ENCODE measurements around the gene KRTAP4-4. TPM values are rescaled to one million over a fixed set of nuclear protein-coding genes. Genes with fewer than 3 reads are reported as not detected.

KRTAP4-4 gene
- total and polyA plus RNA-seq, 2 of the 4 experiments (the other 2 are of a cell fraction), result not detected

GRCh38 chr17:41177727-41178271 lies 17.3 kb upstream of the KRTAP4-4 start, which contains the start of gene KRTAP4-2:
Gene KRTAP4-2 (minus strand): TSS chr17:41178221. CDS start chr17:41178164, 57 bp downstream.
- 92% methylated on average over 2 of the region's 7 CpGs; no CpG with 5 or more reads in 1 of the 2 experiments for WGBS, 2 experiments (ENCODE audit: extremely low coverage in 2 of 2, insufficient read length in 1 of 2)
- H3K4ac ChIP-seq (ENCODE audit: low read depth, low read length), result peak within 1 kb of the TSS; percentile 57; the same call in 1 of the 2 replicates
- dilution Hi-C loops (cut with HindIII; ENCODE audit: low sequenced_read_pairs, unreplicated experiment) (no loop called here), in situ Hi-C loops (cut with MboI; ENCODE audit: low sequenced_read_pairs) (no loop called here), intact Hi-C loops (cut with micrococcal nuclease) (no loop called here)
- H4K20me1 ChIP-seq (ENCODE audit: insufficient read depth, low read length), result no peaks in the 10 kb centered on the region
- H4K91ac ChIP-seq (ENCODE audit: insufficient read depth, low read depth, low read length), result no peak within 1 kb of the TSS
- no peak for TF ChIP-seq SMC3 (IDR thresholded peaks at IDR 0.05; ENCODE audit: low read depth, low read length)
- TF ChIP-seq ELK1 (IDR thresholded peaks at IDR 0.05; ENCODE audit: borderline replicate concordance, low read depth, low read length), result no peak
- TF ChIP-seq BHLHE40 (IDR thresholded peaks at IDR 0.05; ENCODE audit: low read depth, low read length), result no peak
- no peak for TF ChIP-seq MAZ (IDR thresholded peaks at IDR 0.05; ENCODE audit: borderline replicate concordance, low read depth, low read length)
- TF ChIP-seq RAD21 (IDR thresholded peaks at IDR 0.05; ENCODE audit: low read length), result no peak
- no peak for TF ChIP-seq POLR2A (IDR thresholded peaks at IDR 0.05; ENCODE audit: low read depth, low read length)
- no peak for TF ChIP-seq FOS (IDR thresholded peaks at IDR 0.05; ENCODE audit: low read depth, low read length)
- TF ChIP-seq CHD1 (IDR thresholded peaks at IDR 0.05; ENCODE audit: low read depth, low read length), result no peak
- TF ChIP-seq, protein P1, sequence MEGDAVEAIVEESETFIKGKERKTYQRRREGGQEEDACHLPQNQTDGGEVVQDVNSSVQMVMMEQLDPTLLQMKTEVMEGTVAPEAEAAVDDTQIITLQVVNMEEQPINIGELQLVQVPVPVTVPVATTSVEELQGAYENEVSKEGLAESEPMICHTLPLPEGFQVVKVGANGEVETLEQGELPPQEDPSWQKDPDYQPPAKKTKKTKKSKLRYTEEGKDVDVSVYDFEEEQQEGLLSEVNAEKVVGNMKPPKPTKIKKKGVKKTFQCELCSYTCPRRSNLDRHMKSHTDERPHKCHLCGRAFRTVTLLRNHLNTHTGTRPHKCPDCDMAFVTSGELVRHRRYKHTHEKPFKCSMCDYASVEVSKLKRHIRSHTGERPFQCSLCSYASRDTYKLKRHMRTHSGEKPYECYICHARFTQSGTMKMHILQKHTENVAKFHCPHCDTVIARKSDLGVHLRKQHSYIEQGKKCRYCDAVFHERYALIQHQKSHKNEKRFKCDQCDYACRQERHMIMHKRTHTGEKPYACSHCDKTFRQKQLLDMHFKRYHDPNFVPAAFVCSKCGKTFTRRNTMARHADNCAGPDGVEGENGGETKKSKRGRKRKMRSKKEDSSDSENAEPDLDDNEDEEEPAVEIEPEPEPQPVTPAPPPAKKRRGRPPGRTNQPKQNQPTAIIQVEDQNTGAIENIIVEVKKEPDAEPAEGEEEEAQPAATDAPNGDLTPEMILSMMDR (conservative IDR thresholded peaks at IDR 0.05; ENCODE audit: low read depth, low read length), result no peak
- H2BK15ac ChIP-seq (ENCODE audit: low read depth, low read length), result 0 out of 3 replicates have a peak within 1 kb of the TSS, but pooled peaks have one; percentile 38
- CTCF ChIA-PET, result no interaction called here
- H3K27ac ChIP-seq (ENCODE audit: insufficient read depth, low read length), result no peak within 1 kb of the TSS
- H3K56ac ChIP-seq (ENCODE audit: extremely low read depth, insufficient read depth, low read length), result no peak within 1 kb of the TSS
- peaks cover 3% of the 10 kb centered on the region; the same call in 1 of the 2 replicates for H3K4me1 ChIP-seq (ENCODE audit: control insufficient read depth, insufficient read depth, low read length)
- H2BK5ac ChIP-seq (ENCODE audit: low read depth, low read length, poor library complexity, severe bottlenecking), result peak within 1 kb of the TSS; percentile 75
- H3K27me3 ChIP-seq (ENCODE audit: control insufficient read depth, insufficient read depth, low read length), result no peaks in the 10 kb centered on the region; the same call in 1 of the 2 replicates
- ATAC-seq (ENCODE audit: low read depth) (no peak), DNase-seq (no peak)
- no TSS peak for BruUV-seq (replicated peaks)
- H3K9me1 ChIP-seq (ENCODE audit: insufficient read depth, low read length), result no peaks in the 10 kb centered on the region; the same call in 1 of the 2 replicates
- peak within 1 kb of the TSS; percentile 51; the same call in 1 of the 2 replicates for H4K5ac ChIP-seq (ENCODE audit: low read depth, low read length)
- 0 out of 2 replicates have a peak within 1 kb of the TSS, but pooled peaks have one; percentile 8 for H3K23ac ChIP-seq (ENCODE audit: low read depth, low read length)
- H3K79me1 ChIP-seq (ENCODE audit: low read depth in 1 of 2, low read length in 2 of 2), result no peaks in the 10 kb centered on the region
- H2AK9ac ChIP-seq (replicated peaks; ENCODE audit: low read depth, low read length, poor library complexity), result no peak within 1 kb of the TSS
- H2BK120ac ChIP-seq (ENCODE audit: low read depth, low read length), result peak within 1 kb of the TSS; percentile 21; the same call in 1 of the 2 replicates
- H2BK20ac ChIP-seq (ENCODE audit: low read depth, low read length), result no peak within 1 kb of the TSS
- H3K9ac ChIP-seq (ENCODE audit: low read depth, low read length), result no peak within 1 kb of the TSS
- H3K14ac ChIP-seq (replicated peaks; ENCODE audit: low read depth, low read length), result peak within 1 kb of the TSS; percentile 72; the same call in 1 of the 2 replicates
- H4K8ac ChIP-seq (ENCODE audit: low read depth in 2 of 2, low read length in 2 of 2), result peak within 1 kb of the TSS in 1 of 2 experiments; percentile 68; a peak in 1 of 4 replicates
- no peak within 1 kb of the TSS for H3K4me2 ChIP-seq (ENCODE audit: low read depth, low read length)
- POLR2A ChIA-PET (ENCODE audit: unreplicated experiment), result interaction anchor here (0.7 kb wide), 1 partner anchor 154 kb away, joined by 3 read pairs; no protein-coding TSS in a partner anchor
- no peak within 1 kb of the TSS for H3K4me3 ChIP-seq (ENCODE audit: insufficient read depth, low read depth, low read length)
- H3K9me3 ChIP-seq (ENCODE audit: control insufficient read depth, insufficient read depth, low read length), result no peaks in the 10 kb centered on the region
- peak within 1 kb of the TSS; percentile 71 for H2AFZ ChIP-seq (replicated peaks; ENCODE audit: low read length, poor library complexity)
- peak within 1 kb of the TSS; percentile 75; the same call in 1 of the 2 replicates for H3K18ac ChIP-seq (ENCODE audit: low read depth, low read length)
- peak within 1 kb of the TSS; percentile 44; the same call in 1 of the 2 replicates for H2AK5ac ChIP-seq (ENCODE audit: low read depth, low read length)
- no peaks in the 10 kb centered on the region for H3K36me3 ChIP-seq (ENCODE audit: control insufficient read depth, insufficient read depth, low read length)
